Adrenal gland (tissue), 5 donors: ENCODE measurements around the gene NINL.

ENCODE experiments used
- POLR2A ChIP-seq, 2 donors: fragments of 450-650 bp; IDR thresholded peaks; one replicate each; pipeline ENCODE4 v1.6.1; 2017; ENCODE audit warnings: antibody characterized with exemption in 2 of 2, mild to moderate bottlenecking in 2 of 2, moderate library complexity in 1 of 2
- TF ChIP-seq, protein P1 (sequence below), 6 experiments: fragments of 450-650 bp in 4 of 6; fragments of 200-600 bp in 2 of 6; sonication (generic) in 1 of 6; IDR thresholded peaks; 1 replicate in 5 of 6; 2 replicates in 1 of 6; pipeline versions ENCODE4 v1.5.1 to v1.8.0; 2016 to 2021; ENCODE audit warnings: antibody characterized with exemption in 6 of 6, mild to moderate bottlenecking in 2 of 6, moderate library complexity in 1 of 6
- donor health status: DM: no; HTN: no; CAD: no.

DNA sequence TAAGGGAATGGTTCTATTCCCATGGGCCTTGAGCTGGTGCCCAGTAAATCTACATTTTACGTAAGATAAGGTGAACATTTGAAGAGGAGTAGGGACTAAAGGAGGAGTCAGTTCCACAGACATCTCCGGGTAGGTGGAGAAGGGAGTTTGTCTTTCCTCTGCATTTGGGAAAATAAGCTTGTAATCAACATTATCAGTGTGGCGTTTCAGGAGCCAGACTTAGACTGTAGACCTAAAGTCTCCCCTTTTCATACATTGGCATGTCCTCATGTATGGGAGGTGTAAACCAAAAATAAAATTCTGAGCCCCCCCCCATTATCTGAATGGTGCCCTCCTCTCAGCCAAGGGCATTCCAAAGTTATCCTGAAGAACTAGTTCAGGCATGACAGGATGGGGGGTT lies 40.2 kb downstream of the NINL start:
- TF ChIP-seq, protein P1, sequence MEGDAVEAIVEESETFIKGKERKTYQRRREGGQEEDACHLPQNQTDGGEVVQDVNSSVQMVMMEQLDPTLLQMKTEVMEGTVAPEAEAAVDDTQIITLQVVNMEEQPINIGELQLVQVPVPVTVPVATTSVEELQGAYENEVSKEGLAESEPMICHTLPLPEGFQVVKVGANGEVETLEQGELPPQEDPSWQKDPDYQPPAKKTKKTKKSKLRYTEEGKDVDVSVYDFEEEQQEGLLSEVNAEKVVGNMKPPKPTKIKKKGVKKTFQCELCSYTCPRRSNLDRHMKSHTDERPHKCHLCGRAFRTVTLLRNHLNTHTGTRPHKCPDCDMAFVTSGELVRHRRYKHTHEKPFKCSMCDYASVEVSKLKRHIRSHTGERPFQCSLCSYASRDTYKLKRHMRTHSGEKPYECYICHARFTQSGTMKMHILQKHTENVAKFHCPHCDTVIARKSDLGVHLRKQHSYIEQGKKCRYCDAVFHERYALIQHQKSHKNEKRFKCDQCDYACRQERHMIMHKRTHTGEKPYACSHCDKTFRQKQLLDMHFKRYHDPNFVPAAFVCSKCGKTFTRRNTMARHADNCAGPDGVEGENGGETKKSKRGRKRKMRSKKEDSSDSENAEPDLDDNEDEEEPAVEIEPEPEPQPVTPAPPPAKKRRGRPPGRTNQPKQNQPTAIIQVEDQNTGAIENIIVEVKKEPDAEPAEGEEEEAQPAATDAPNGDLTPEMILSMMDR (IDR thresholded peaks at IDR 0.05), result no peak
- TF ChIP-seq POLR2A (IDR thresholded peaks at IDR 0.05), result no peak
